NB4 (cell line): ENCODE measurements around the gene IGSF21.

Experiments used
- POLR2A ChIP-seq: IDR thresholded peaks from 2 replicates; pipeline ENCODE4 v1.6.1; 2011; ENCODE audit warnings: mild to moderate bottlenecking; ENCODE audit not compliant: insufficient read length; ENCODE audit errors: extremely low read depth
- TF ChIP-seq, protein P1 (sequence below): IDR thresholded peaks from one replicate; pipeline ENCODE4 v1.5.1; 2012; ENCODE audit warnings: low read depth, low read length

DNA sequence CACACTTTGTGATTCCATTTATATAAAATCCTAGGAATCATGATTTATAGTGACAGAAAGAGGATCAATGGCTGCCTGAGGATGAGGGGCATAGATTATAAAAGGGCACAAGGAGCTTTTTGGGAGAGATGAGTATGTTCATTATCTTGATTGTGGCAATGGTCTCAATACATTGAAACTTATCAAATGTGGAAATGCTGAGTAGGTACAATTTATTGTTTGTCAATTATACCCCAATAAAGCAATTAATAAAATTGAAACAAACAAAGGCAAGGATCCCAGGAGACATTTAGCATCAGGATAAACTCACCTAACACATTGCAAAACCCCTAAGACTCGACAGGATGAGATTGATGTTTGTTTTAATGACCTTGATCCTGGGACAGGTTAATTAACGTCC lies 220.1 kb downstream of the IGSF21 start:
- TF ChIP-seq, protein P1, sequence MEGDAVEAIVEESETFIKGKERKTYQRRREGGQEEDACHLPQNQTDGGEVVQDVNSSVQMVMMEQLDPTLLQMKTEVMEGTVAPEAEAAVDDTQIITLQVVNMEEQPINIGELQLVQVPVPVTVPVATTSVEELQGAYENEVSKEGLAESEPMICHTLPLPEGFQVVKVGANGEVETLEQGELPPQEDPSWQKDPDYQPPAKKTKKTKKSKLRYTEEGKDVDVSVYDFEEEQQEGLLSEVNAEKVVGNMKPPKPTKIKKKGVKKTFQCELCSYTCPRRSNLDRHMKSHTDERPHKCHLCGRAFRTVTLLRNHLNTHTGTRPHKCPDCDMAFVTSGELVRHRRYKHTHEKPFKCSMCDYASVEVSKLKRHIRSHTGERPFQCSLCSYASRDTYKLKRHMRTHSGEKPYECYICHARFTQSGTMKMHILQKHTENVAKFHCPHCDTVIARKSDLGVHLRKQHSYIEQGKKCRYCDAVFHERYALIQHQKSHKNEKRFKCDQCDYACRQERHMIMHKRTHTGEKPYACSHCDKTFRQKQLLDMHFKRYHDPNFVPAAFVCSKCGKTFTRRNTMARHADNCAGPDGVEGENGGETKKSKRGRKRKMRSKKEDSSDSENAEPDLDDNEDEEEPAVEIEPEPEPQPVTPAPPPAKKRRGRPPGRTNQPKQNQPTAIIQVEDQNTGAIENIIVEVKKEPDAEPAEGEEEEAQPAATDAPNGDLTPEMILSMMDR, result no peak
- no peak for TF ChIP-seq POLR2A
